ENCODE measurements around the gene KRTAP12-1.

- TF ChIP-seq CTCF (conservative IDR thresholded peaks at IDR 0.05 in 1 of 2, IDR thresholded peaks at IDR 0.05 in 1 of 2; ENCODE audit: extremely low read depth in 1 of 2, insufficient read depth in 1 of 2, low read depth in 1 of 2, low read length in 2 of 2) (no peak), EZH2 (IDR thresholded peaks at IDR 0.05; ENCODE audit: borderline replicate concordance, low read length) (no peak)
These were observed 5.7 kb upstream of the KRTAP12-1 start for GRCh38 chr21:44687671-44688070.
